GM12878 (cell line): ENCODE data around the gene ETV6. TPM values are rescaled to one million over a fixed set of nuclear protein-coding genes. Genes with fewer than 3 reads are reported as not detected.

ENCODE experiments used
- BHLHE40 ChIP-seq, 2 experiments: fragments of 450-650 bp in 1 of 2; IDR thresholded peaks; 2 replicates each; pipeline ENCODE4 v1.6.1; 2011 to 2017; ENCODE audit warnings: low read depth in 2 of 2, borderline replicate concordance in 1 of 2, improper control_type of control experiment in 1 of 2, low read length in 1 of 2, mild to moderate bottlenecking in 1 of 2
- CBFB ChIP-seq: IDR thresholded peaks from 2 replicates; pipeline ENCODE4 v1.6.1; 2016; ENCODE audit warnings: antibody characterized with exemption, low read depth
- POU2F2 ChIP-seq: IDR thresholded peaks from 3 replicates; pipeline ENCODE4 v1.6.1; 2011; ENCODE audit warnings: low read depth, mild to moderate bottlenecking, low read length, borderline replicate concordance
- SPI1 ChIP-seq: IDR thresholded peaks from 2 replicates; pipeline ENCODE4 v1.6.1; 2011; ENCODE audit warnings: low read depth, mild to moderate bottlenecking, low read length, moderate library complexity, borderline replicate concordance; ENCODE audit not compliant: insufficient read depth
- SREBF2 ChIP-seq: IDR thresholded peaks from 2 replicates; pipeline ENCODE4 v1.6.1; 2012; ENCODE audit warnings: mild to moderate bottlenecking, low read length
- STAT3 ChIP-seq: IDR thresholded peaks from 2 replicates; pipeline ENCODE4 v1.6.1; 2011; ENCODE audit warnings: low read depth, low read length, improper control_type of control experiment
- ZNF384 ChIP-seq: IDR thresholded peaks from 2 replicates; pipeline ENCODE4 v1.6.1; 2012; ENCODE audit warnings: low read depth, mild to moderate bottlenecking, low read length, improper control_type of control experiment, borderline replicate concordance
- ZNF622 ChIP-seq: fragments of 450-650 bp; IDR thresholded peaks from 2 replicates; pipeline ENCODE4 v1.6.1; 2017; ENCODE audit warnings: mild to moderate bottlenecking, inconsistent platforms
- polyA plus RNA-seq, 11 experiments: library from polyadenylated mRNA; depleted of rRNA in 4 of 11; unstranded in 6 of 11; stranded (reverse) in 5 of 11; fragments of >200 nt; fragmentation: Nextera tagmentation in 4 of 11; fragmentation: Illumina TruSeq in 1 of 11; extraction: Ambion mirVana in 4 of 11; extraction: Trizol in 1 of 11; gene quantifications; 1 replicate in 1 of 11; 2 replicates in 10 of 11; pipeline versions ENCODE4 v1.2.1 to v1.2.3, GENCODE V29; 2011 to 2016; ENCODE audit warnings: inconsistent platforms in 2 of 11, missing spikeins in 2 of 11, low read depth in 1 of 11
- total RNA-seq, 4 experiments: library from RNA; depleted of rRNA in 3 of 4; stranded (reverse); fragments of >200 nt in 3 of 4; fragmentation: Illumina TruSeq in 1 of 4; extraction: Trizol in 1 of 4; gene quantifications; 2 replicates each; pipeline versions ENCODE4 v1.2.1 to v1.2.3, GENCODE V29; 2013 to 2021
- TF ChIP-seq, protein P1 (sequence below): fragments of 450-650 bp; IDR thresholded peaks from 2 replicates; pipeline ENCODE4 v1.6.1; 2017; ENCODE audit warnings: mild to moderate bottlenecking, moderate library complexity
- TF ChIP-seq, protein P2 (sequence below): IDR thresholded peaks from 2 replicates; pipeline ENCODE4 v1.6.1; 2011; ENCODE audit warnings: mild to moderate bottlenecking, low read depth, low read length, moderate library complexity; ENCODE audit not compliant: insufficient replicate concordance
- TF ChIP-seq, protein P3 (sequence below): fragments of 450-650 bp; IDR thresholded peaks from 2 replicates; pipeline ENCODE4 v1.6.1; 2017; ENCODE audit warnings: low read depth, mild to moderate bottlenecking, moderate library complexity
- TF ChIP-seq, protein P4 (sequence below): fragments of 450-650 bp; formaldehyde crosslinking; IDR thresholded peaks from 2 replicates; pipeline ENCODE4 v1.4.0; 2020; ENCODE audit warnings: mild to moderate bottlenecking, moderate library complexity
- TF ChIP-seq, protein P5 (sequence below): fragments of 450-650 bp; IDR thresholded peaks from 2 replicates; pipeline ENCODE4 v1.6.1; 2018; ENCODE audit warnings: mild to moderate bottlenecking, low read depth, moderate library complexity; ENCODE audit not compliant: partially characterized antibody

The ETV6 gene
- total and polyA plus RNA-seq, 10 of the 15 experiments (the other 5 are each of a cell fraction or from before 2014, with no cell fraction given) = 6.6 to 74.8 (median 24.6) TPM

DNA sequence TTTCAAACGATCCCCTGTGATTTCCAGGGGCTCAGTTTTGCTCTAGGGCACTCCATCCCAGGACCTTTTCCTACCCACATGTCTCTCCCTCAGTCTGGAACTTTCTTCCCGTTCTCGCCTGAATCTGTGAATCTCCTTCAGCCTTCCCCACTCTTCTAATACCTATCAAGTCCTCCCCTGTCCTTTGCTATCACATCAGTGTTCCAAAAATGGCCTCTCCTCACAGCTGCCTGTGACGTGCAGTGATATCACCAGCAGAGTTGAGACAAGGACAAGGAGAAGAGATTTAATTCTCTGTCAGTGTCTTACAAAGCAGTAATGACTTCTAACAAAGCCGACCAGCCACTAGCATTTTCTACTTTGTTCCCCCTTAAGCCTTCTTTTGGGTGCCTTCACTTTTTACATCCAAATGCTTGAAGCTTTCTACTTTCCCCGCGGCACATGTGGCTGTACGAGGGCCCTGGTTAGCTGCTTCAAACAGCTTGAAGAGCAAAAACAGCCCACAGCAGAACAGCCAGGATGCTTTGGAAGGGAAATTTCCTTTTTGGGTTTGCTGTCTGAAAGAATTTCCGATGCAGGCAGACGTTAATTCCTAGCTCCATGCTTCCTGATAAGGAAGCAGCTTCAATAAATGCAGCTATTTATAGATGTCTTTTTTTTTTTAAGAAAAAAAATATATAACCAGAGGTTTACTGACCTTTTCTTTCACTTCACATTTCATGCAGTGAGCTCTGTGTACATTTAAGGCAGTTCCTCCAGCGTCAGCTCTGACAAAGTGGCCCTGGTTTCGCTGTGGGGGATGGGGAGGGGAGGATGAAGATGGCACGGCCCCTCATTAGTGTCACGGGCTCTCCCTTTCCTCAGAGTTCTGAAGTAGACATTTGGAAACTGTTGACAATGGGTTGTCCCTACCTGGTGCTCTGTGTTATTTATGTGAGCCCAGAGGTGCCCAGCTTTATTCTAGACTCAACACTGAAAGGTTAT, 109.3 kb downstream of the ETV6 start (continued):
- TF ChIP-seq BHLHE40 (IDR thresholded peaks at IDR 0.05; ENCODE audit: borderline replicate concordance in 1 of 2, low read depth in 2 of 2, low read length in 1 of 2) (peak; percentile 90 to 93), SPI1 (no peak; the same call in 1 of the 2 replicates), POU2F2 (peak; percentile 24; the same call in 1 of the 3 replicates), CBFB (peak; percentile 53; the same call in 1 of the 2 replicates), STAT3 (no peak), SREBF2 (no peak), ZNF622 (no peak), ZNF384 (peak; percentile 93)
- TF ChIP-seq, protein P1, sequence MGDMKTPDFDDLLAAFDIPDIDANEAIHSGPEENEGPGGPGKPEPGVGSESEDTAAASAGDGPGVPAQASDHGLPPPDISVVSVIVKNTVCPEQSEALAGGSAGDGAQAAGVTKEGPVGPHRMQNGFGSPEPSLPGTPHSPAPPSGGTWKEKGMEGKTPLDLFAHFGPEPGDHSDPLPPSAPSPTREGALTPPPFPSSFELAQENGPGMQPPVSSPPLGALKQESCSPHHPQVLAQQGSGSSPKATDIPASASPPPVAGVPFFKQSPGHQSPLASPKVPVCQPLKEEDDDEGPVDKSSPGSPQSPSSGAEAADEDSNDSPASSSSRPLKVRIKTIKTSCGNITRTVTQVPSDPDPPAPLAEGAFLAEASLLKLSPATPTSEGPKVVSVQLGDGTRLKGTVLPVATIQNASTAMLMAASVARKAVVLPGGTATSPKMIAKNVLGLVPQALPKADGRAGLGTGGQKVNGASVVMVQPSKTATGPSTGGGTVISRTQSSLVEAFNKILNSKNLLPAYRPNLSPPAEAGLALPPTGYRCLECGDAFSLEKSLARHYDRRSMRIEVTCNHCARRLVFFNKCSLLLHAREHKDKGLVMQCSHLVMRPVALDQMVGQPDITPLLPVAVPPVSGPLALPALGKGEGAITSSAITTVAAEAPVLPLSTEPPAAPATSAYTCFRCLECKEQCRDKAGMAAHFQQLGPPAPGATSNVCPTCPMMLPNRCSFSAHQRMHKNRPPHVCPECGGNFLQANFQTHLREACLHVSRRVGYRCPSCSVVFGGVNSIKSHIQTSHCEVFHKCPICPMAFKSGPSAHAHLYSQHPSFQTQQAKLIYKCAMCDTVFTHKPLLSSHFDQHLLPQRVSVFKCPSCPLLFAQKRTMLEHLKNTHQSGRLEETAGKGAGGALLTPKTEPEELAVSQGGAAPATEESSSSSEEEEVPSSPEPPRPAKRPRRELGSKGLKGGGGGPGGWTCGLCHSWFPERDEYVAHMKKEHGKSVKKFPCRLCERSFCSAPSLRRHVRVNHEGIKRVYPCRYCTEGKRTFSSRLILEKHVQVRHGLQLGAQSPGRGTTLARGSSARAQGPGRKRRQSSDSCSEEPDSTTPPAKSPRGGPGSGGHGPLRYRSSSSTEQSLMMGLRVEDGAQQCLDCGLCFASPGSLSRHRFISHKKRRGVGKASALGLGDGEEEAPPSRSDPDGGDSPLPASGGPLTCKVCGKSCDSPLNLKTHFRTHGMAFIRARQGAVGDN = peak; percentile 92
- TF ChIP-seq, protein P2, sequence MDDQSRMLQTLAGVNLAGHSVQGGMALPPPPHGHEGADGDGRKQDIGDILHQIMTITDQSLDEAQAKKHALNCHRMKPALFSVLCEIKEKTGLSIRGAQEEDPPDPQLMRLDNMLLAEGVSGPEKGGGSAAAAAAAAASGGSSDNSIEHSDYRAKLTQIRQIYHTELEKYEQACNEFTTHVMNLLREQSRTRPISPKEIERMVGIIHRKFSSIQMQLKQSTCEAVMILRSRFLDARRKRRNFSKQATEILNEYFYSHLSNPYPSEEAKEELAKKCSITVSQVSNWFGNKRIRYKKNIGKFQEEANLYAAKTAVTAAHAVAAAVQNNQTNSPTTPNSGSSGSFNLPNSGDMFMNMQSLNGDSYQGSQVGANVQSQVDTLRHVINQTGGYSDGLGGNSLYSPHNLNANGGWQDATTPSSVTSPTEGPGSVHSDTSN = peak; percentile 8
- TF ChIP-seq, protein P3, sequence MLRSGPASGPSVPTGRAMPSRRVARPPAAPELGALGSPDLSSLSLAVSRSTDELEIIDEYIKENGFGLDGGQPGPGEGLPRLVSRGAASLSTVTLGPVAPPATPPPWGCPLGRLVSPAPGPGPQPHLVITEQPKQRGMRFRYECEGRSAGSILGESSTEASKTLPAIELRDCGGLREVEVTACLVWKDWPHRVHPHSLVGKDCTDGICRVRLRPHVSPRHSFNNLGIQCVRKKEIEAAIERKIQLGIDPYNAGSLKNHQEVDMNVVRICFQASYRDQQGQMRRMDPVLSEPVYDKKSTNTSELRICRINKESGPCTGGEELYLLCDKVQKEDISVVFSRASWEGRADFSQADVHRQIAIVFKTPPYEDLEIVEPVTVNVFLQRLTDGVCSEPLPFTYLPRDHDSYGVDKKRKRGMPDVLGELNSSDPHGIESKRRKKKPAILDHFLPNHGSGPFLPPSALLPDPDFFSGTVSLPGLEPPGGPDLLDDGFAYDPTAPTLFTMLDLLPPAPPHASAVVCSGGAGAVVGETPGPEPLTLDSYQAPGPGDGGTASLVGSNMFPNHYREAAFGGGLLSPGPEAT = peak; percentile 73
- TF ChIP-seq, protein P4, sequence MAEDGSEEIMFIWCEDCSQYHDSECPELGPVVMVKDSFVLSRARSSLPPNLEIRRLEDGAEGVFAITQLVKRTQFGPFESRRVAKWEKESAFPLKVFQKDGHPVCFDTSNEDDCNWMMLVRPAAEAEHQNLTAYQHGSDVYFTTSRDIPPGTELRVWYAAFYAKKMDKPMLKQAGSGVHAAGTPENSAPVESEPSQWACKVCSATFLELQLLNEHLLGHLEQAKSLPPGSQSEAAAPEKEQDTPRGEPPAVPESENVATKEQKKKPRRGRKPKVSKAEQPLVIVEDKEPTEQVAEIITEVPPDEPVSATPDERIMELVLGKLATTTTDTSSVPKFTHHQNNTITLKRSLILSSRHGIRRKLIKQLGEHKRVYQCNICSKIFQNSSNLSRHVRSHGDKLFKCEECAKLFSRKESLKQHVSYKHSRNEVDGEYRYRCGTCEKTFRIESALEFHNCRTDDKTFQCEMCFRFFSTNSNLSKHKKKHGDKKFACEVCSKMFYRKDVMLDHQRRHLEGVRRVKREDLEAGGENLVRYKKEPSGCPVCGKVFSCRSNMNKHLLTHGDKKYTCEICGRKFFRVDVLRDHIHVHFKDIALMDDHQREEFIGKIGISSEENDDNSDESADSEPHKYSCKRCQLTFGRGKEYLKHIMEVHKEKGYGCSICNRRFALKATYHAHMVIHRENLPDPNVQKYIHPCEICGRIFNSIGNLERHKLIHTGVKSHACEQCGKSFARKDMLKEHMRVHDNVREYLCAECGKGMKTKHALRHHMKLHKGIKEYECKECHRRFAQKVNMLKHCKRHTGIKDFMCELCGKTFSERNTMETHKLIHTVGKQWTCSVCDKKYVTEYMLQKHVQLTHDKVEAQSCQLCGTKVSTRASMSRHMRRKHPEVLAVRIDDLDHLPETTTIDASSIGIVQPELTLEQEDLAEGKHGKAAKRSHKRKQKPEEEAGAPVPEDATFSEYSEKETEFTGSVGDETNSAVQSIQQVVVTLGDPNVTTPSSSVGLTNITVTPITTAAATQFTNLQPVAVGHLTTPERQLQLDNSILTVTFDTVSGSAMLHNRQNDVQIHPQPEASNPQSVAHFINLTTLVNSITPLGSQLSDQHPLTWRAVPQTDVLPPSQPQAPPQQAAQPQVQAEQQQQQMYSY = 0 out of 2 replicates have a peak, but pooled peaks have one; percentile 3
- TF ChIP-seq, protein P5, sequence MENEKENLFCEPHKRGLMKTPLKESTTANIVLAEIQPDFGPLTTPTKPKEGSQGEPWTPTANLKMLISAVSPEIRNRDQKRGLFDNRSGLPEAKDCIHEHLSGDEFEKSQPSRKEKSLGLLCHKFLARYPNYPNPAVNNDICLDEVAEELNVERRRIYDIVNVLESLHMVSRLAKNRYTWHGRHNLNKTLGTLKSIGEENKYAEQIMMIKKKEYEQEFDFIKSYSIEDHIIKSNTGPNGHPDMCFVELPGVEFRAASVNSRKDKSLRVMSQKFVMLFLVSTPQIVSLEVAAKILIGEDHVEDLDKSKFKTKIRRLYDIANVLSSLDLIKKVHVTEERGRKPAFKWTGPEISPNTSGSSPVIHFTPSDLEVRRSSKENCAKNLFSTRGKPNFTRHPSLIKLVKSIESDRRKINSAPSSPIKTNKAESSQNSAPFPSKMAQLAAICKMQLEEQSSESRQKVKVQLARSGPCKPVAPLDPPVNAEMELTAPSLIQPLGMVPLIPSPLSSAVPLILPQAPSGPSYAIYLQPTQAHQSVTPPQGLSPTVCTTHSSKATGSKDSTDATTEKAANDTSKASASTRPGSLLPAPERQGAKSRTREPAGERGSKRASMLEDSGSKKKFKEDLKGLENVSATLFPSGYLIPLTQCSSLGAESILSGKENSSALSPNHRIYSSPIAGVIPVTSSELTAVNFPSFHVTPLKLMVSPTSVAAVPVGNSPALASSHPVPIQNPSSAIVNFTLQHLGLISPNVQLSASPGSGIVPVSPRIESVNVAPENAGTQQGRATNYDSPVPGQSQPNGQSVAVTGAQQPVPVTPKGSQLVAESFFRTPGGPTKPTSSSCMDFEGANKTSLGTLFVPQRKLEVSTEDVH = no peak
